T-helper 2 cell treated with Interferon-gamma antibody and Interleukin-4, amounts not matched to agents 5 μg/mL and 100 μg/mL, for 36 hours (primary cell): ENCODE measurements around the gene ADGRG4.
"Not testable (repeated sequence)": the region's sequence is repeated elsewhere in the genome, so short reads cannot be mapped to it uniquely, and the experiment has no call there.

Experiments used
- DNase-seq: peaks from one replicate; pipeline ENCODE4 v3.0.0; 2021; ENCODE audit warnings: low spot score
- H3K27ac Mint-ChIP-seq: one replicate; pipeline ENCODE4 v1.8.0; 2021; ENCODE audit warnings: mild to moderate bottlenecking, mixed read lengths
- H3K27me3 Mint-ChIP-seq: one replicate; pipeline ENCODE4 v1.8.0; 2021; ENCODE audit warnings: low read depth, mixed read lengths
- H3K36me3 Mint-ChIP-seq: one replicate; pipeline ENCODE4 v1.8.0; 2021; ENCODE audit warnings: low read depth, mixed read lengths
- H3K4me1 Mint-ChIP-seq: one replicate; pipeline ENCODE4 v1.8.0; 2021; ENCODE audit warnings: low read depth, mixed read lengths
- H3K4me3 Mint-ChIP-seq: one replicate; pipeline ENCODE4 v1.8.0; 2022; ENCODE audit warnings: mild to moderate bottlenecking, moderate library complexity, mixed read lengths
- H3K9me3 Mint-ChIP-seq: one replicate; pipeline ENCODE4 v1.8.0; 2021; ENCODE audit warnings: mixed read lengths

The ADGRG4 gene

DNA sequence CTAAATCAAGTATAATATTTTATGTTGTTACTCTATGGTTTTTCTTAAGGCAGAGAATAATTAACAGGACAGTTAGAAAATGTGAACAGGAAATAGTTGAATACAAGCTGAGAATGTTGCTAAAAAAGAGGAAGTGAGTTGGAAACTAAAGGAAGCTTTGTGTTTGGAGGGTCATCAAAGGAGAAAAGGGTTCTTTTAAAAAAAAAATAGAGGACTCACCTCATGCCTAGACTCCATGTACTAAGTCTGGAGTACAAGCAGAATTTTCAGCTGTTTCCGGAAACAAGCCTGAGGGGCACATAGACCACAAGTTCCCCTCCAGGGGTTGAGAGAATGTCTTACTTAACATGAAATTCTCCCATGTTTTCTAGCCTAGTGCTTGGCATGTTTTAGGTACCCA, 29.5 kb upstream of the ADGRG4 start:
- no peak overlapping the region for H3K27ac Mint-ChIP-seq
- H3K4me3 Mint-ChIP-seq = no peak overlapping the region
- no peaks in the 10 kb centered on the region for H3K27me3 Mint-ChIP-seq
- H3K9me3 Mint-ChIP-seq = no peaks in the 10 kb centered on the region
- no peak for DNase-seq
- peaks cover 1% of the 10 kb centered on the region for H3K4me1 Mint-ChIP-seq
- no peaks in the 10 kb centered on the region for H3K36me3 Mint-ChIP-seq

DNA sequence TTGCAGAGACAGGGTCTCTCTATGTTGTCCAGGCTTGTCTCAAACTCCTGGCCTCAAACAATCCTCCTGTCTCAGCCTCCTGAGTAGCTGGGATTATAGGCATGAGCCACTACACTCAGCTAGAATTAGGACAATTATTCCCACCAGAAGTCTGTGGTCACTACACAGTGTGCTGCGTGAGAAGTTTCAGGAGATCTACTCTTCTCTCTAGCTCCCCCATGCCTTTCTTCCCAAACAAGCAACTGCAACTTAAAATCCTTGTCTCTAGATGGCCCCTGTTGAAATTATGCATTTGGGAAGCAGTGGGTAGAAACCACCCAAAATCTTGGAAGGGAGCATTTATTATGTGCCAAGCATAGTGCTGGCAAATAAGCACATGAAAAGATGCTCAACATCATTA, 28.4 kb upstream of the ADGRG4 start:
- H3K36me3 Mint-ChIP-seq = no peaks in the 10 kb centered on the region
- H3K9me3 Mint-ChIP-seq = no peaks in the 10 kb centered on the region
- no peak overlapping the region for H3K4me3 Mint-ChIP-seq
- no peak for DNase-seq
- no peaks in the 10 kb centered on the region for H3K27me3 Mint-ChIP-seq
- no peak overlapping the region for H3K27ac Mint-ChIP-seq
- H3K4me1 Mint-ChIP-seq = peaks cover 3% of the 10 kb centered on the region

DNA sequence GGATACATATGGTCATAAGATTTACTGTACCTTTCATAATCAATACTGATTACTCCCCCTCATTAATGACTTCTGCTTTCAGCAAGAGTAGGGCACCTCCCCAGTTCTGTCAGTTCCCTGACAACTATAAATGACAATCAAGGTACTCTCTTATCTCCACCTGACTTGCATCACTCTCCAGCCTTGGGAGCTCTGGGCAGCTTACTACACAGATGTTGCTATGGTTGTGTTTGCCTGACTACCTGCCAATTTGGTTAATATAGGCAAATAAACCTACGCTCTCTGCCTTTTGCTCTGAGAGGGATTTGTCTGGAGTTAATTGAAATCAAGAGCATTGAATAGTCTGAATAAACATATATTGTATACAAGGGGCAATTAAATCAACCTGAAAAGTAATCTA, 26.8 kb upstream of the ADGRG4 start:
- H3K36me3 Mint-ChIP-seq = no peaks in the 10 kb centered on the region

DNA sequence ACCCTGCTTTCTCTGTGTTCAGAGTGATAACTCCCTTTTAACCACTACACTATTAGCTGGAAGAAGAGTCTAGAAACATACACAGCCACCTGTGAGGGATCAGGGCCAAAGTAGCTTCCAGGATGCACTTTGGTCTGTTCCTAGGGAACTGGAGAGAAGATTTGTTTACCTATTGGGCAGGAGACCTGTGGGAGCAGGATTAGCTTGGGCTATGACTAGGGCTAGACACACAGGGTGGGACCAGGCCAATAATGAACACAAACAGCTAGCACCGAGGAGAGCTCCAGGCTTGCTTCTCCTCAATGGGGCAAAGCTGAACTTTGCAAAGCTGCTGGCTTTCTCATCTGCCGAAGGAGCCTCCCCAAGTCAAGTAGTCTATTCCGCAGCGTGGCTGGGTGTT, 25.2 kb upstream of the ADGRG4 start:
- Mint-ChIP-seq H3K27ac (no peak overlapping the region), H3K9me3 (no peaks in the 10 kb centered on the region)

More for the DNA sequence above, 26.8 kb upstream of the ADGRG4 start:
- Mint-ChIP-seq H3K4me3 (no peak overlapping the region), H3K27ac (no peak overlapping the region), H3K9me3 (no peaks in the 10 kb centered on the region), H3K4me1 (peaks cover 3% of the 10 kb centered on the region), H3K27me3 (no peaks in the 10 kb centered on the region)
- no peak for DNase-seq

DNA sequence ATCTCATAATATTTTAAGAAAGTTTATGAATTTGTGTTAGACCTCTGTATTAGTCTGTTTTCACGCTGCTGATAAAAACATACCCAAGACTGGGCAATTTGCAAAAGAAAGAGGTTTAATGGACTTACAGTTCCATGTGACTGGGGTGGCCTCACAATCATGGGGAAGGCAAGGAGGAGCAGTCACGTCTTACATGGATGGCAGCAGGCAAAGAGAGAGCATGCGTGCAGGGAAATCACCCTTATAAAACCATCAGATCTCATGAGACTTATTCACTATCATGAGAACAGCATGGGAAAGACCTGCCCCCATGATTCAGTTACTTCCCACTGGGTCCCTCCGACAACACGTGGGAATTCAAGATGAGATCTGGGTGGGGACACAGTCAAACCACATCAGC, 14.4 kb upstream of the ADGRG4 start:
- H3K4me3 Mint-ChIP-seq, H3K36me3 Mint-ChIP-seq, DNase-seq: not testable (repeated sequence)

More for the DNA sequence above, 25.2 kb upstream of the ADGRG4 start:
- DNase-seq = no peak
- Mint-ChIP-seq H3K4me3 (no peak overlapping the region), H3K4me1 (peaks cover 3% of the 10 kb centered on the region), H3K27me3 (no peaks in the 10 kb centered on the region), H3K36me3 (no peaks in the 10 kb centered on the region)

DNA sequence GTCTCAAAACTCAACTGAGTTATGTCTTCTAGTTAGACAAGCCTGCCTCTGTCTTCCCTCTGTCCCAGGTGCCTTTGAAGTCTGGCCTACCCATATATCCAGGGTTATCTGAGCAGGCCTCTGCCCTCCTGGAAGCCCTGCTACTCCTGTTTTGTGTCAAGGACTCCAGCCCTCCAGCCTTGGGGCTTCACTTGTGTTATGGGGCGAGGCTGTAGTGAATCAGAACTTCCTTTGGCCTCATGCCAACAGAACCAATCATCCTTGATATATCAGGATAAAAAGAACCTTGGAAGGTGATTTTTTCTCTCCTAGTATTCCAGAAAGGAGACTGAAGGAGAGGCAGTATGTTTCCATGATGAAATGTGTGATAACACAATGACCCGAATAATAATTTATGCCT, 8.9 kb upstream of the ADGRG4 start:
- no peaks in the 10 kb centered on the region for H3K9me3 Mint-ChIP-seq
- H3K4me3 Mint-ChIP-seq = no peak overlapping the region
- no peak overlapping the region for H3K27ac Mint-ChIP-seq
- no peaks in the 10 kb centered on the region for H3K4me1 Mint-ChIP-seq
- DNase-seq = no peak
- H3K36me3 Mint-ChIP-seq = no peaks in the 10 kb centered on the region
- H3K27me3 Mint-ChIP-seq = no peaks in the 10 kb centered on the region

More for the DNA sequence above, 14.4 kb upstream of the ADGRG4 start:
- not testable (repeated sequence) for H3K4me1 Mint-ChIP-seq, H3K9me3 Mint-ChIP-seq, H3K27ac Mint-ChIP-seq, H3K27me3 Mint-ChIP-seq

DNA sequence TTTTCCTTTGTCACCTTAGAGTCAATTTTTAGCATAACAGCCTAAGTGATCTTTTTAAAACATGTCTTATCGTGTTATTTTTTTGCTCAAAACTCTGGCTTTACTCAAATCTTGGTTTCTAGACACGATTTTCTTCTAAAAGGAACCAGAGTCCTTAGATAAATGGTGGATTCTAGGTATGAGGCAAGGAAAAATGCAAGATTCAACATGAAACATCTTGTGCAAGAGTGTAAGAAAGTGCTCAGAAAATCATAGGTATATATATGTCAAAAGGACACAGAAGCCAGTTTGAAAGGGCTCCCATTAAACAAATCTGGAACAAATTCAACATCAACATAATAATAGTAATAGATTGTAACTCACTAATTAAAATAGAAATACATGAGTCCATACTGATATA, 8.1 kb upstream of the ADGRG4 start:
- H3K27ac Mint-ChIP-seq = no peak overlapping the region
- no peak for DNase-seq
- no peaks in the 10 kb centered on the region for H3K27me3 Mint-ChIP-seq
- no peaks in the 10 kb centered on the region for H3K9me3 Mint-ChIP-seq
- no peaks in the 10 kb centered on the region for H3K36me3 Mint-ChIP-seq
- H3K4me3 Mint-ChIP-seq = no peak overlapping the region
- no peaks in the 10 kb centered on the region for H3K4me1 Mint-ChIP-seq

DNA sequence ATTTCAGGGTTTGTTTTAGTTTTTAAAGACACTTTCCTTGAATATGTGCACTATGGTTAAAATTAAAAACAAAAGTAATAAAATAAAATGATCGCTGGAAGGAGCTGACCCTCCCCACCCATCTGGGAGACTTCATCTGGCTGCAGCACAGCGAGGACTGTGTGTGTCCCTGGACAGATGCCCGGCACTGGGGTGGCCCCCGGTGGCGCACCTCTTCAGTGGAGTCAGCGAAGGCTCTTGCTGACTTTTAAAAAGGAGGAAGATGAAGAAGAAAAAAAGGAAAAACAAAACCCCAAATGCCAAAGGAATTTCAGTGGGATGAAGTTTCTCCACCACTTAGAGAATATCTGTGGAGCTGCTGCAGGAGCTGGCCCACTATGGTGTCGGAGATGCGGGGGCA, 5.4 kb upstream of the ADGRG4 start:
- no peaks in the 10 kb centered on the region for H3K27me3 Mint-ChIP-seq
- H3K36me3 Mint-ChIP-seq = no peaks in the 10 kb centered on the region
- no peak overlapping the region for H3K4me3 Mint-ChIP-seq
- H3K4me1 Mint-ChIP-seq = no peaks in the 10 kb centered on the region
- H3K9me3 Mint-ChIP-seq = no peaks in the 10 kb centered on the region
- DNase-seq = no peak
- no peak overlapping the region for H3K27ac Mint-ChIP-seq

DNA sequence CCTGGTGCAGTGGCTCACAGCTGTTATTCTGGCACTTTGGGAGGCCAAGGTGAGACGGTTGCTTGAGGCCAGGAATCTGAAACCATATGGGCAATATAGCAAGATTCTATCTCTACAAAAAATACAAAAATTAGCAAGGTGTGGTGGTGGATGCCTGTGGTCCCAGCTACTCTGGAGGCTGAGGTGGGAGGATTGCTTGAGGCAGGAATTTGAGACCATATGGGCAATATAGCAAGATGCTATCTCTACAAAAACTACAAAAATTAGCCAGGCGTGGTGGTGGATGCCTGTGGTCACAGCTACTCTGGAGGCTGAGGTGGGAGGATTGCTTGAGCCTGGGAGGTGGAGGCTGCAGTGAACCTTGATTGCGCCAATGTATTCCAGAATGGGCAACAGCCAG, 2.3 kb downstream of the ADGRG4 start:
- Mint-ChIP-seq H3K4me3 (no peak overlapping the region), H3K27me3 (peaks cover 7% of the 10 kb centered on the region)

DNA sequence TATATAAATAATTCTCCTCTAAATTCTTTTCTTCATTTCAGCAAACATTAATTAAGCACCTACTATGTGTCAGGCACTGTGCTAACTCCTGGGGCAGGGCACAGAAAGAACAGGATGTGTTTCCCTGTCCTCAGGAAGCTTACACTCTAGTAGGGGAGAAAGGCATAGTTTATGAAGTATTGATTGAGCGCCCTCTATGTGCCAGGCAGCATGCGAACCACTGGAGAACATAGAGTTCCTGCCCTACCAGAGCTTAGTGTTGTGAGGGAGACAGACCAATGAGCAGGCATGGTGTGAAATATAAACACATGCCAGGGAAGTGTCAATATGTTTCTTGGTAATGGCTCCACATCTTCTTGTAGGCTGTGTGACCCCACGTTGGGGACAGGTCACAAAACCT, 3.7 kb downstream of the ADGRG4 start:
- Mint-ChIP-seq H3K27me3 (peaks cover 7% of the 10 kb centered on the region), H3K4me1 (no peaks in the 10 kb centered on the region), H3K36me3 (no peaks in the 10 kb centered on the region), H3K9me3 (no peaks in the 10 kb centered on the region), H3K4me3 (no peak overlapping the region), H3K27ac (no peak overlapping the region)
- no peak for DNase-seq

More for the DNA sequence above, 2.3 kb downstream of the ADGRG4 start:
- H3K4me1 Mint-ChIP-seq = no peaks in the 10 kb centered on the region
- no peaks in the 10 kb centered on the region for H3K36me3 Mint-ChIP-seq
- no peaks in the 10 kb centered on the region for H3K9me3 Mint-ChIP-seq
- no peak overlapping the region for H3K27ac Mint-ChIP-seq
- no peak for DNase-seq

DNA sequence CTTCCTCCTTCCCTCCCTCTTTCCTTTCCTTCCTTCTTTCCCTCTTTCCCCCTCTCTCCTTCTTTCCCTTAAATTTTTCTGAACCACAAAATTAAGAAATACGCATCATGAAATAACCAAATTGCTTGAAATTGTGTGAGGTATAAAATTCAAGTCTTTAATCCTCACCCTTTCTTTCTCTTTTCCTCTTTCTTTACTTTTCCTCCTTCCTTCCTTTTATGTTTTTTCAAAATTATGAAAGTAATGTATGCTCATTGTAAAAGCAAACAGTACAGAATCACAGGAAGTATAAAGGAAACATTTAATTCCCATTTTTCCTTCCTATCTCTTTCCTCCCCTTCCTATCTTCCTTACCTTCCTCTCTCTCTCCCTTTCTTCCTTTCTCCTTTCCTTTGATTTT, 5.4 kb downstream of the ADGRG4 start:
- no peak overlapping the region for H3K27ac Mint-ChIP-seq
- no peaks in the 10 kb centered on the region for H3K36me3 Mint-ChIP-seq
- H3K4me1 Mint-ChIP-seq = no peaks in the 10 kb centered on the region
- peaks cover 7% of the 10 kb centered on the region for H3K27me3 Mint-ChIP-seq
- no peaks in the 10 kb centered on the region for H3K9me3 Mint-ChIP-seq
- H3K4me3 Mint-ChIP-seq = no peak overlapping the region
- DNase-seq = no peak

DNA sequence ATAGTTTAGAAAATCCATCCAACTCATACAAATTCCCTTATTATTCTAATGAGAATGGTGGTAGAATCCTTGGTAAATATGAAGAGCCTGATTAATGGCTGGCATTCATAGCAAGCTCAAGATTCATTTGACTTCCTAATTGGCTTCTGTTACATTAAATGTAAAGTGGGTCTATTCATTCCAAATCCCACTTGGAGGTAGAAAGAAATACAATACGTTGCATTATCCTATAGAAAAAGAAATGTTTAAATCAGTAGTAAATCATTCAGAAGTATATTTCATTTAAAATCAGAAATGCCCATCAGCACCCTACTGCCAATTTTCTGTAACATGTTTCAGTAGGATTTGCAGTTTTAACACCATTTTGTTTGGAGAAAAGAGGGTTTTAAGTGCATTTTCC, 6.7 kb downstream of the ADGRG4 start:
- no peaks in the 10 kb centered on the region for H3K9me3 Mint-ChIP-seq
- peaks cover 7% of the 10 kb centered on the region for H3K27me3 Mint-ChIP-seq
- H3K27ac Mint-ChIP-seq = no peak overlapping the region
- no peak for DNase-seq
- no peak overlapping the region for H3K4me3 Mint-ChIP-seq
- no peaks in the 10 kb centered on the region for H3K36me3 Mint-ChIP-seq
- no peaks in the 10 kb centered on the region for H3K4me1 Mint-ChIP-seq

DNA sequence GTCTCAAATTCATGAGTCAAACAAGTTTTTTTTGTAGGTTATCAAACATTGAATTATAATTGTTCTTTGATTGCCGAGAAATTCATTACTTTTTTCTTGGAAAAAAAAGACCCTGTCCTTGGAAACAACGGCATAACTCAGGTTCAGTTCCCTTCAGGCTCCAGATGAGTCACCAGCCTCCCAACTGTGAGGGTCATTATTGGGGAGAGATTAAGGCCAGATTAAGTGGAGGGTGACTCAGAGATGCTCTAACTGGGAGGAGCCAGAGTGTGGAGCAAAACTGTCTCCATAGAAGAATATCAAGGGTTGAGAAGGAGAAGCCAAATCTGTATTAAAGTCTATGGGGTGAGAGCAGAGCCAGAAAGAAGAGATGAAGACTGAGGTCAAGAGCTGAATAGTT, 9.6 kb downstream of the ADGRG4 start:
- H3K4me1 Mint-ChIP-seq = no peaks in the 10 kb centered on the region
- no peaks in the 10 kb centered on the region for H3K9me3 Mint-ChIP-seq
- no peak for DNase-seq
- H3K4me3 Mint-ChIP-seq = no peak overlapping the region
- no peak overlapping the region for H3K27ac Mint-ChIP-seq
- H3K36me3 Mint-ChIP-seq = no peaks in the 10 kb centered on the region
- peaks cover 9% of the 10 kb centered on the region for H3K27me3 Mint-ChIP-seq

DNA sequence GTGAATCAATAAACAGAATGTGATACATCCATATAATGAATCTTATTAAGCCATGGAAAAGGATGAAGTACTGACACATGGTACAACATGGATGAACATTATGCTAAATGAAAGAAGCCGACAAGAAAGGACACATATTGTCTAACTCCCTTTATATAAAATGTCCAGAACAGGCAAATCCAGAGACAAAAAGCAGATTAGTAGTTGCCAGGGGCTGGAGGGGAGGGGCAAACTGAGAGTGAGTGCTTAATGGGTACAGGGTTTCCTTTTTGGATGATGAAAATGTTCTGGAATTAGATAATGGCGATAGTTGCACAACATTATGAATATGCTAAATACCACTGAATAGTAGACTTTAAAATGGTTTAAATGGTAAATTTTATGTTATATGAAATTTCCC, 17.4 kb downstream of the ADGRG4 start:
- Mint-ChIP-seq H3K36me3 (no peaks in the 10 kb centered on the region), H3K27me3 (no peaks in the 10 kb centered on the region), H3K27ac (no peak overlapping the region), H3K4me3 (no peak overlapping the region), H3K9me3 (no peaks in the 10 kb centered on the region), H3K4me1 (no peaks in the 10 kb centered on the region)
- no peak for DNase-seq

DNA sequence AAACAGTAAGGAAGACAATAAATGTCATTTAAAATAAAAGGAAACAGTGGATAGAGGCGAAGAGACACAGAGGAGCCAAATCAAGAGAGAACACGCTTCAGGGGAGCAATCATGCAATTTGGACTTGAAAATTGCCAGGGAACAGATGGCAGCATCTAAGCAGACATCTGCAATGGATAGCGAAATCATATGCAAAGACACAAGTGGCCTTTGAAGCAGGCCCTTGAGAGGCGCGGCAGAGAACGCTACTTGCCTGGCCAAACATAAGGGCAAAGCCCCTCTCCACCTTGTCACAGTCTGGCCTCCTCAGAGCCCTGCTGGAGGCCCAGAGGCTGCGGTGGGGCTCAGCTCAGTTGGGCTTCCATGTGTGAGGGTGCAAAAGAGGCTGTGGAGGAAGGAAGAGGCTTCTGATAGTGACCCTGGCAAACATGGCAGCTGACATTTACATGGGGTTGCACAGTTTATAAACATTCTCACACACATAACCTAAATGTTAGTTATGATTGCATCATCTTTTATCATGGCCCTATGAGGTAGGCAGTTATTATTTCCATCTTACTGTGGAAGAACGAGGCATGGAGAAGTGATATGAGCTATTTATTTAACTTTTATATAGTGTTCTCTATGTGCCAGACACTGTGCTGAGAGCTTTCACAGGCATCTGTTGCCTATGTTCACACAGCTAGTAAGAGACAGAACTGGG, 18.3 kb downstream of the ADGRG4 start:
- Mint-ChIP-seq H3K4me1 (no peaks in the 10 kb centered on the region), H3K4me3 (no peak overlapping the region), H3K27ac (no peak overlapping the region), H3K9me3 (no peaks in the 10 kb centered on the region), H3K27me3 (no peaks in the 10 kb centered on the region), H3K36me3 (no peaks in the 10 kb centered on the region)
- DNase-seq = no peak
